ENCODE measurements around the gene CDC42EP3. TPM values are rescaled to one million over a fixed set of nuclear protein-coding genes. Genes with fewer than 3 reads are reported as not detected.
A peak's percentile ranks its signal among the peaks of the same experiment; 100 is the strongest.

The CDC42EP3 gene
- total and polyA plus RNA-seq, 4 donors = 10.9 to 37.0 (median 22.8) TPM

GRCh38 chr2:37708146-37708545, 36.7 kb upstream of the CDC42EP3 start:
- 87% methylated on average over 2 of the region's 2 CpGs for WGBS (ENCODE audit: insufficient coverage)
- Histone ChIP-seq H3K36me3 (ENCODE audit: control insufficient read depth, insufficient read depth, low read length) (no peaks in the 10 kb centered on the region), H3K27me3 (ENCODE audit: control insufficient read depth, insufficient read depth, low read length) (no peaks in the 10 kb centered on the region), H3K4me3 (ENCODE audit: low read depth, low read length) (no peak overlapping the region), H3K27ac (ENCODE audit: low read depth, low read length) (no peak overlapping the region), H3K9me3 (ENCODE audit: control insufficient read depth, insufficient read depth, low read length) (no peaks in the 10 kb centered on the region), H3K4me1 (ENCODE audit: control insufficient read depth, insufficient read depth, low read length) (peaks cover 3% of the 10 kb centered on the region)
- DNase-seq (ENCODE audit: low read depth in 4 of 6, low spot score in 6 of 6) = no peak

GRCh38 chr2:37707393-37707792, 36.0 kb upstream of the CDC42EP3 start:
- Histone ChIP-seq H3K4me1 (ENCODE audit: control insufficient read depth, insufficient read depth, low read length) (peaks cover 3% of the 10 kb centered on the region), H3K4me3 (ENCODE audit: low read depth, low read length) (no peak overlapping the region), H3K27me3 (ENCODE audit: control insufficient read depth, insufficient read depth, low read length) (no peaks in the 10 kb centered on the region), H3K9me3 (ENCODE audit: control insufficient read depth, insufficient read depth, low read length) (no peaks in the 10 kb centered on the region), H3K36me3 (ENCODE audit: control insufficient read depth, insufficient read depth, low read length) (no peaks in the 10 kb centered on the region), H3K27ac (ENCODE audit: low read depth, low read length) (no peak overlapping the region)
- no peak for DNase-seq (ENCODE audit: low read depth in 4 of 6, low spot score in 6 of 6)
- no CpG with 5 or more reads among the region's 1 CpG for WGBS (ENCODE audit: insufficient coverage)

GRCh38 chr2:37706334-37707183, 35.1 kb upstream of the CDC42EP3 start:
- Histone ChIP-seq H3K27ac (ENCODE audit: low read depth, low read length) (no peak overlapping the region), H3K4me3 (ENCODE audit: low read depth, low read length) (no peak overlapping the region), H3K9me3 (ENCODE audit: control insufficient read depth, insufficient read depth, low read length) (no peaks in the 10 kb centered on the region), H3K36me3 (ENCODE audit: control insufficient read depth, insufficient read depth, low read length) (no peaks in the 10 kb centered on the region), H3K4me1 (ENCODE audit: control insufficient read depth, insufficient read depth, low read length) (peaks cover 3% of the 10 kb centered on the region), H3K27me3 (ENCODE audit: control insufficient read depth, insufficient read depth, low read length) (no peaks in the 10 kb centered on the region)
- WGBS (ENCODE audit: insufficient coverage) = 84% methylated on average over 2 of the region's 4 CpGs
- DNase-seq (ENCODE audit: low read depth in 4 of 6, low spot score in 6 of 6) = peak in 4 of 6 donors; percentile 4 to 90 (median 24)

GRCh38 chr2:37705191-37705590, 33.7 kb upstream of the CDC42EP3 start:
- Histone ChIP-seq H3K9me3 (ENCODE audit: control insufficient read depth, insufficient read depth, low read length) (no peaks in the 10 kb centered on the region), H3K4me1 (ENCODE audit: control insufficient read depth, insufficient read depth, low read length) (peaks cover 3% of the 10 kb centered on the region), H3K36me3 (ENCODE audit: control insufficient read depth, insufficient read depth, low read length) (no peaks in the 10 kb centered on the region), H3K4me3 (ENCODE audit: low read depth, low read length) (no peak overlapping the region), H3K27me3 (ENCODE audit: control insufficient read depth, insufficient read depth, low read length) (no peaks in the 10 kb centered on the region), H3K27ac (ENCODE audit: low read depth, low read length) (no peak overlapping the region)
- no peak for DNase-seq (ENCODE audit: low read depth in 4 of 6, low spot score in 6 of 6)
- WGBS (ENCODE audit: insufficient coverage) = no CpG with 5 or more reads among the region's 2 CpGs

- no peaks in the 10 kb centered on the region for H3K9me3 ChIP-seq (ENCODE audit: control insufficient read depth, insufficient read depth, low read length)
- no peaks in the 10 kb centered on the region for H3K27me3 ChIP-seq (ENCODE audit: control insufficient read depth, insufficient read depth, low read length)
- H3K4me1 ChIP-seq (ENCODE audit: control insufficient read depth, insufficient read depth, low read length) = no peaks in the 10 kb centered on the region
- whole genome bisulfite sequencing (ENCODE audit: insufficient coverage) = no CpG with 5 or more reads among the region's 2 CpGs
- H3K4me3 ChIP-seq (ENCODE audit: low read depth, low read length) = no peak overlapping the region
- H3K27ac ChIP-seq (ENCODE audit: low read depth, low read length) = no peak overlapping the region
- peak in 1 of 6 donors; percentile 42 for DNase-seq (ENCODE audit: low read depth in 4 of 6, low spot score in 6 of 6)
- H3K36me3 ChIP-seq (ENCODE audit: control insufficient read depth, insufficient read depth, low read length) = no peaks in the 10 kb centered on the region
These were observed 27.6 kb upstream of the CDC42EP3 start for GRCh38 chr2:37698931-37699481.

GRCh38 chr2:37695336-37695735, 23.9 kb upstream of the CDC42EP3 start:
- no peak overlapping the region for H3K4me3 ChIP-seq (ENCODE audit: low read depth, low read length)
- no peaks in the 10 kb centered on the region for H3K36me3 ChIP-seq (ENCODE audit: control insufficient read depth, insufficient read depth, low read length)
- WGBS (ENCODE audit: insufficient coverage) = 81% methylated on average over 3 of the region's 4 CpGs
- no peaks in the 10 kb centered on the region for H3K9me3 ChIP-seq (ENCODE audit: control insufficient read depth, insufficient read depth, low read length)
- H3K4me1 ChIP-seq (ENCODE audit: control insufficient read depth, insufficient read depth, low read length) = no peaks in the 10 kb centered on the region
- H3K27me3 ChIP-seq (ENCODE audit: control insufficient read depth, insufficient read depth, low read length) = no peaks in the 10 kb centered on the region
- DNase-seq (ENCODE audit: low read depth in 4 of 6, low spot score in 6 of 6) = no peak
- H3K27ac ChIP-seq (ENCODE audit: low read depth, low read length) = no peak overlapping the region

- Histone ChIP-seq H3K27me3 (ENCODE audit: control insufficient read depth, insufficient read depth, low read length) (no peaks in the 10 kb centered on the region), H3K27ac (ENCODE audit: low read depth, low read length) (no peak overlapping the region), H3K4me3 (ENCODE audit: low read depth, low read length) (no peak overlapping the region), H3K9me3 (ENCODE audit: control insufficient read depth, insufficient read depth, low read length) (no peaks in the 10 kb centered on the region), H3K4me1 (ENCODE audit: control insufficient read depth, insufficient read depth, low read length) (no peaks in the 10 kb centered on the region), H3K36me3 (ENCODE audit: control insufficient read depth, insufficient read depth, low read length) (no peaks in the 10 kb centered on the region)
- no peak for DNase-seq (ENCODE audit: low read depth in 4 of 6, low spot score in 6 of 6)
These were observed 21.3 kb upstream of the CDC42EP3 start for GRCh38 chr2:37692711-37693110.

GRCh38 chr2:37689751-37690150, 18.3 kb upstream of the CDC42EP3 start:
- Histone ChIP-seq H3K4me3 (ENCODE audit: low read depth, low read length) (no peak overlapping the region), H3K36me3 (ENCODE audit: control insufficient read depth, insufficient read depth, low read length) (no peaks in the 10 kb centered on the region), H3K4me1 (ENCODE audit: control insufficient read depth, insufficient read depth, low read length) (no peaks in the 10 kb centered on the region), H3K27ac (ENCODE audit: low read depth, low read length) (no peak overlapping the region), H3K9me3 (ENCODE audit: control insufficient read depth, insufficient read depth, low read length) (no peaks in the 10 kb centered on the region), H3K27me3 (ENCODE audit: control insufficient read depth, insufficient read depth, low read length) (no peaks in the 10 kb centered on the region)
- no peak for DNase-seq (ENCODE audit: low read depth in 4 of 6, low spot score in 6 of 6)
- WGBS (ENCODE audit: insufficient coverage) = 38% methylated on average over 1 of the region's 2 CpGs

GRCh38 chr2:37688771-37689468, 17.5 kb upstream of the CDC42EP3 start:
- DNase-seq (ENCODE audit: low read depth in 4 of 6, low spot score in 6 of 6) = no peak
- 94% methylated on average over 3 of the region's 10 CpGs for WGBS (ENCODE audit: insufficient coverage)
- H3K4me1 ChIP-seq (ENCODE audit: control insufficient read depth, insufficient read depth, low read length) = no peaks in the 10 kb centered on the region
- no peak overlapping the region for H3K4me3 ChIP-seq (ENCODE audit: low read depth, low read length)
- no peak overlapping the region for H3K27ac ChIP-seq (ENCODE audit: low read depth, low read length)
- no peaks in the 10 kb centered on the region for H3K36me3 ChIP-seq (ENCODE audit: control insufficient read depth, insufficient read depth, low read length)
- H3K27me3 ChIP-seq (ENCODE audit: control insufficient read depth, insufficient read depth, low read length) = no peaks in the 10 kb centered on the region
- H3K9me3 ChIP-seq (ENCODE audit: control insufficient read depth, insufficient read depth, low read length) = no peaks in the 10 kb centered on the region
